Peyer's patch (tissue), 4 donors: ENCODE data around the gene PML.

Experiments
- POLR2A ChIP-seq, 2 donors: fragments of 450-650 bp; IDR thresholded peaks; one replicate each; pipeline ENCODE4 v1.5.1; 2017; ENCODE audit warnings: antibody characterized with exemption in 2 of 2, mild to moderate bottlenecking in 2 of 2, moderate library complexity in 2 of 2
- TF ChIP-seq, protein P1 (sequence below), 6 experiments: fragments of 450-650 bp in 4 of 6; fragments of 200-600 bp in 2 of 6; sonication (generic) in 1 of 6; IDR thresholded peaks; one replicate each; pipeline ENCODE4 v1.5.1; 2017 to 2019; ENCODE audit warnings: antibody characterized with exemption in 6 of 6, mild to moderate bottlenecking in 3 of 6, moderate library complexity in 1 of 6

DNA sequence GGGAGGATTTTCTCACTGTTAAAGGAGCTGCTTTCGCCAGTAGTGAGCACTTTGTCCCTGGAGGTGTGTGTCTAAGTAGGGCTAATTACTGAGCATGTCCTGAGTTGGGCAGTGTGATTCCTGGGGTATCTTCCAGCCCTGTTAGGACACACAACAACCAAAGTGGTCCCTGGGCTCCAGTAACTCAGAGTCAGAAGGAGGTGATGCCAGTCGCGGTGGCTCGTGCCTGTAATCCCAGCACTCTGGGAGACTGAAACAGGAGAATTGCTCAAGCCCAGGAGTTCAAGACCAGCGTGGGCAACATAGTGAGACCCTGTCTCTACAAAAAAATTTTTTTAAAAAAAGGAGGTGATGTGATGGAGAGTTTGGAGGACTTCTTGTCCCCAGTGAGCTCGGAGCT is 37.5 kb downstream of the PML start:
- TF ChIP-seq, protein P1, sequence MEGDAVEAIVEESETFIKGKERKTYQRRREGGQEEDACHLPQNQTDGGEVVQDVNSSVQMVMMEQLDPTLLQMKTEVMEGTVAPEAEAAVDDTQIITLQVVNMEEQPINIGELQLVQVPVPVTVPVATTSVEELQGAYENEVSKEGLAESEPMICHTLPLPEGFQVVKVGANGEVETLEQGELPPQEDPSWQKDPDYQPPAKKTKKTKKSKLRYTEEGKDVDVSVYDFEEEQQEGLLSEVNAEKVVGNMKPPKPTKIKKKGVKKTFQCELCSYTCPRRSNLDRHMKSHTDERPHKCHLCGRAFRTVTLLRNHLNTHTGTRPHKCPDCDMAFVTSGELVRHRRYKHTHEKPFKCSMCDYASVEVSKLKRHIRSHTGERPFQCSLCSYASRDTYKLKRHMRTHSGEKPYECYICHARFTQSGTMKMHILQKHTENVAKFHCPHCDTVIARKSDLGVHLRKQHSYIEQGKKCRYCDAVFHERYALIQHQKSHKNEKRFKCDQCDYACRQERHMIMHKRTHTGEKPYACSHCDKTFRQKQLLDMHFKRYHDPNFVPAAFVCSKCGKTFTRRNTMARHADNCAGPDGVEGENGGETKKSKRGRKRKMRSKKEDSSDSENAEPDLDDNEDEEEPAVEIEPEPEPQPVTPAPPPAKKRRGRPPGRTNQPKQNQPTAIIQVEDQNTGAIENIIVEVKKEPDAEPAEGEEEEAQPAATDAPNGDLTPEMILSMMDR (IDR thresholded peaks at IDR 0.05), result no peak
- TF ChIP-seq POLR2A (IDR thresholded peaks at IDR 0.05), result no peak
